A172 (cell line): ENCODE data around the gene MPST. TPM values are rescaled to one million over a fixed set of nuclear protein-coding genes. Genes with fewer than 3 reads are reported as not detected.

ENCODE experiments used
- DNase-seq: peaks from one replicate; pipeline ENCODE4 v3.0.0-alpha.2; 2015; ENCODE audit warnings: low spot score
- total RNA-seq: library from RNA; depleted of rRNA; stranded (reverse); fragments of >200 nt; shearing (Covaris generic); gene quantifications from 2 replicates; pipeline ENCODE4 v1.2.3, GENCODE V29; 2014

Gene MPST
- total RNA-seq, 1 experiment from 2014 or later = 57.0 TPM

- no peak for DNase-seq
Measured at GRCh38 chr22:37000676-37001534, 18.6 kb upstream of the MPST start.

GRCh38 chr22:37001826-37002225 lies 17.7 kb upstream of the MPST start:
- DNase-seq = no peak

GRCh38 chr22:37002633-37003032 lies 16.9 kb upstream of the MPST start:
- DNase-seq = no peak

- DNase-seq = no peak
Measured at GRCh38 chr22:37007651-37008050, 11.9 kb upstream of the MPST start.

GRCh38 chr22:37008365-37008764 lies 11.2 kb upstream of the MPST start:
- no peak for DNase-seq

- DNase-seq = no peak
Measured at GRCh38 chr22:37009490-37009889, 10.1 kb upstream of the MPST start.

GRCh38 chr22:37010174-37010573 lies 9.4 kb upstream of the MPST start:
- no peak for DNase-seq

GRCh38 chr22:37010976-37011375 lies 8.6 kb upstream of the MPST start:
- no peak for DNase-seq

GRCh38 chr22:37011472-37011871 lies 8.1 kb upstream of the MPST start:
- DNase-seq = no peak

- no peak for DNase-seq
Measured at GRCh38 chr22:37012262-37012904, 7.2 kb upstream of the MPST start.

- no peak for DNase-seq
Measured at GRCh38 chr22:37012956-37013355, 6.6 kb upstream of the MPST start.

GRCh38 chr22:37014415-37014806 lies 5.1 kb upstream of the MPST start:
- DNase-seq = no peak

GRCh38 chr22:37014835-37015586 lies 4.5 kb upstream of the MPST start:
- no peak for DNase-seq

GRCh38 chr22:37015587-37015878 lies 4.0 kb upstream of the MPST start:
- DNase-seq = no peak

GRCh38 chr22:37016134-37016910 lies 3.2 kb upstream of the MPST start:
- no peak for DNase-seq

GRCh38 chr22:37017356-37017755 lies 2.2 kb upstream of the MPST start:
- no peak for DNase-seq

GRCh38 chr22:37018086-37018814 lies 1.3 kb upstream of the MPST start:
- no peak for DNase-seq

GRCh38 chr22:37018815-37019308 lies 680 bp upstream of the MPST start:
- DNase-seq = peak; percentile 21

- DNase-seq = peak; percentile 39
Measured at GRCh38 chr22:37020192-37020479, 594 bp downstream of the MPST start.

GRCh38 chr22:37021041-37021440 lies 1.5 kb downstream of the MPST start:
- no peak for DNase-seq

GRCh38 chr22:37021710-37022482 lies 2.4 kb downstream of the MPST start:
- DNase-seq = no peak
